Fibroblast of villous mesenchyme (primary cell): ENCODE data around the gene PPP3CB. TPM values are rescaled to one million over a fixed set of nuclear protein-coding genes. Genes with fewer than 3 reads are reported as not detected.

Experiments used
- DNase-seq: peaks from one replicate; pipeline ENCODE4 v3.0.0-alpha.2; 2010; ENCODE audit warnings: low read depth
- H3K4me3 ChIP-seq: 2 replicates; pipeline ENCODE4 v1.5.1; 2011; ENCODE audit warnings: low read depth, mild to moderate bottlenecking, low read length
- total RNA-seq: library from RNA; depleted of rRNA; stranded (reverse); fragments of >200 nt; gene quantifications from 2 replicates; pipeline ENCODE4 v1.2.3, GENCODE V29; 2012
- TF ChIP-seq, protein P1 (sequence below): IDR thresholded peaks from 2 replicates; pipeline ENCODE4 v1.5.1; 2012; ENCODE audit warnings: low read depth, mild to moderate bottlenecking, low read length; ENCODE audit not compliant: insufficient read depth

Gene PPP3CB
- total RNA-seq, 1 donor, result 27.2 TPM

DNA sequence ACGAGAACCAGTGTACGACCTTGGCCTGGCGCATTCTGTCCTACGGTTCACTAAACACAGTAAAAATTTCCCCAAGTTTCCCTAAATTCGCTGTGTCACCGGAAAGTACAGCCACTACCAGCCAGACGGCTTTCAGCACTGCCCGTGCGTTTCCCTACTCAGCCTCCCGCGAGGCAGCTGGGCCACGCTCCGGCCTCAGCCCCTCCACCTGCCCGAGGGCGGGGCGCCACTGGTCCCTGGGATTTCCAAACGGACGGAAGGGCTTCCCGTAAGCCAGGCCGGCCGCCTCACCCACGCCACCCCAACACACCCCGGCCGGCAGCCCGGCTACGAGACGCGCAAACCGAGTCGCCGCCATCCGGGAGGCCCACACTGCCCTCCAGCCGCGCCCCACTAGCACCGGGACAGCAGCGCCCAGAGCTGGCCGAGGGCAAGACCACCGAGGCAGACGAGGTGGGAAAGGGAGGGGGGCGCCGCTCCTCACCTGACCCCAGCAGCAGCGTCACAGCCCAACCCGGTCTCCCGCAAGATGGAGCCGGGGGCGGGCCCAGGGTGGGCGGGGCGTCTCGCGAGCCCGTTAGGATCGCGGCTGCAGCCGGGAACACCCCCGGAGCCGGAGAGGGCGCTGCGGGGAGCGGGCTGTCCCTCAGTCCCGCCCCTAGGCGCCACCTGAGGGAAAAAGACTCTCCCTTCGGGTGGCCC lies 82.1 kb downstream of the PPP3CB start, which contains the start of gene ANXA7:
TSS of gene ANXA7 (minus strand) at position 531 of the 702 bp plus-strand sequence. CDS start 13,202 bp downstream, outside the sequence.
- TF ChIP-seq, protein P1, sequence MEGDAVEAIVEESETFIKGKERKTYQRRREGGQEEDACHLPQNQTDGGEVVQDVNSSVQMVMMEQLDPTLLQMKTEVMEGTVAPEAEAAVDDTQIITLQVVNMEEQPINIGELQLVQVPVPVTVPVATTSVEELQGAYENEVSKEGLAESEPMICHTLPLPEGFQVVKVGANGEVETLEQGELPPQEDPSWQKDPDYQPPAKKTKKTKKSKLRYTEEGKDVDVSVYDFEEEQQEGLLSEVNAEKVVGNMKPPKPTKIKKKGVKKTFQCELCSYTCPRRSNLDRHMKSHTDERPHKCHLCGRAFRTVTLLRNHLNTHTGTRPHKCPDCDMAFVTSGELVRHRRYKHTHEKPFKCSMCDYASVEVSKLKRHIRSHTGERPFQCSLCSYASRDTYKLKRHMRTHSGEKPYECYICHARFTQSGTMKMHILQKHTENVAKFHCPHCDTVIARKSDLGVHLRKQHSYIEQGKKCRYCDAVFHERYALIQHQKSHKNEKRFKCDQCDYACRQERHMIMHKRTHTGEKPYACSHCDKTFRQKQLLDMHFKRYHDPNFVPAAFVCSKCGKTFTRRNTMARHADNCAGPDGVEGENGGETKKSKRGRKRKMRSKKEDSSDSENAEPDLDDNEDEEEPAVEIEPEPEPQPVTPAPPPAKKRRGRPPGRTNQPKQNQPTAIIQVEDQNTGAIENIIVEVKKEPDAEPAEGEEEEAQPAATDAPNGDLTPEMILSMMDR, result peak; percentile 34
- peak; percentile 86 for DNase-seq
- peak within 1 kb of the TSS; percentile 89 for H3K4me3 ChIP-seq

- DNase-seq, result no peak
- TF ChIP-seq, protein P1, result no peak
- H3K4me3 ChIP-seq, result peak overlapping the region; percentile 89
Observed at GRCh38 chr10:73413108-73413527, 82.7 kb downstream of the PPP3CB start.

GRCh38 chr10:73410897-73411296 lies 84.9 kb downstream of the PPP3CB start:
- DNase-seq, result no peak
- TF ChIP-seq, protein P1, result no peak
- H3K4me3 ChIP-seq, result no peak overlapping the region

GRCh38 chr10:73408978-73409521 lies 86.8 kb downstream of the PPP3CB start:
- DNase-seq, result no peak
- TF ChIP-seq, protein P1, result no peak
- no peak overlapping the region for H3K4me3 ChIP-seq

DNA sequence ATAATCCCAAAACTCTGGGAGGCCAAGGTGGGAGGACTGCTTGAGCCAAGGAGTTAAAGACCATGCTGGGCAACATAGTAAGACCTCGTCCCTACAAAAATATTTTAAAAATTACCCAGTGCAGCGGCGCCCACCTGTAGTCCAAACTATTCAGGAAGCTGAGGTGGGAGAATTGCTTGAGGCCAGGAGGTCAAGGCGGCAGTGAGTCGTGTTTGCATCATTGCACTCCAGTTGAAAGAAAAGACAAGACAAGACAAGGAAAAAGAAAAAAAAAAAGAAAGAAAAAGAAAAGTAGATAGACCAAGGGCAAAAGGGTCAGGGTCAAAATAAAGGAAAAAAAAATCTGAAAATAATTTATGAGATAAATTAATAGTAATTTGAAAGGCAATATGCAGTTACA lies 87.8 kb downstream of the PPP3CB start:
- TF ChIP-seq, protein P1, result no peak
- DNase-seq, result no peak
- H3K4me3 ChIP-seq, result no peak overlapping the region

DNA sequence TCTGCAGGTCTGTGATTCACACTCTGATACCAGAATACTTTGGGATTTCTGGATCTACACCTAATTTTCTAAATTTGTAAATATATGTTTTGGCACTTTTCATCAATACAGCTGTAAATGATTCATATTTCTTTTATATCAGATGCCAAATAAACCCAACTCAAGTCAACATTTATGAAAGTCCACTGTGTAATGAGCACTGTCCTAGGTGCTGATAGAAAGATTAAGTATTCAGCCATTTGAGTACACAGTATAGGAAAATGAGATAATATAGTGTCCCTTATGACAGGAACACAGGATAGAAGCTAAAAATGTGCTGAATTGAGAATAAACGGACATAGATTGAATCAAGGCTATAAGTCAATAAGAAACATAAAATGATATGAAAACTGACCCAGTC lies 88.3 kb downstream of the PPP3CB start:
- TF ChIP-seq, protein P1, result no peak
- DNase-seq, result no peak
- H3K4me3 ChIP-seq, result no peak overlapping the region
